Stomach (tissue), 9 donors: ENCODE measurements around the gene PTX3. TPM values are rescaled to one million over a fixed set of nuclear protein-coding genes. Genes with fewer than 3 reads are reported as not detected.

ENCODE experiments used
- DNase-seq, 2 donors: peaks; one replicate each; pipeline versions ENCODE4 v3.0.0 to v3.0.0-alpha.2; 2013 to 2019
- H3K27ac ChIP-seq, 5 donors: fragments of 200-600 bp in 4 of 5; sonication (generic) in 4 of 5; one replicate each; pipeline ENCODE4 v1.5.1; 2013 to 2019; ENCODE audit warnings: mild to moderate bottlenecking in 1 of 5, moderate library complexity in 1 of 5
- H3K27me3 ChIP-seq, 3 donors: fragments of 200-600 bp; sonication (generic); one replicate each; pipeline ENCODE4 v1.5.1; 2017 to 2019; ENCODE audit warnings: mixed run types in 1 of 3
- H3K36me3 ChIP-seq, 4 donors: fragments of 200-600 bp; sonication (generic); 1 replicate in 3 of 4; 2 replicates in 1 of 4; pipeline ENCODE4 v1.5.1; 2016 to 2019
- H3K4me1 ChIP-seq, 4 donors: fragments of 200-600 bp; sonication (generic); one replicate each; pipeline ENCODE4 v1.5.1; 2016 to 2019
- H3K4me3 ChIP-seq, 4 donors: fragments of 200-600 bp; sonication (generic) in 3 of 4; one replicate each; pipeline ENCODE4 v1.5.1; 2016 to 2019; ENCODE audit warnings: mild to moderate bottlenecking in 1 of 4
- H3K9me3 ChIP-seq, 4 donors: fragments of 200-600 bp; sonication (generic); one replicate each; pipeline ENCODE4 v1.5.1; 2016 to 2019
- EP300 ChIP-seq: sonication (generic); formaldehyde crosslinking; IDR thresholded peaks from one replicate; pipeline ENCODE4 v1.6.1; 2017; ENCODE audit warnings: antibody characterized with exemption
- POLR2A ChIP-seq, 4 donors: fragments of 450-650 bp; IDR thresholded peaks; one replicate each; pipeline ENCODE4 v1.6.1; 2016; ENCODE audit warnings: antibody characterized with exemption in 4 of 4, control low read depth in 2 of 4, mild to moderate bottlenecking in 1 of 4, moderate library complexity in 1 of 4
- POLR2AphosphoS5 ChIP-seq, 3 donors: sonication (generic); formaldehyde crosslinking; IDR thresholded peaks; one replicate each; pipeline ENCODE4 v1.6.1; 2016; ENCODE audit warnings: antibody characterized with exemption in 3 of 3
- WGBS, 5 donors: extraction: QIAGEN DNeasy Blood & Tissue Kit in 3 of 5; methylation state at CpG; one replicate each; pipeline versions ENCODE4 v1.1.5 to v1.1.7; 2013 to 2018; 5-methylcytosine and 5-hydroxymethylcytosine counted together
- intact Hi-C: fragments of 100-400 bp; cut with DNase I; formaldehyde crosslinking; loops from one replicate; pipeline ENCODE4 v1.15.1; 2023; ENCODE audit warnings: low total_unique reads
- polyA plus RNA-seq, 3 donors: library from polyadenylated mRNA; stranded (reverse); fragments of 200-250 nt; gene quantifications; one replicate each; pipeline ENCODE4 v1.2.3, GENCODE V29; 2013
- total RNA-seq, 5 donors: library from RNA; depleted of rRNA; stranded (reverse); fragments of >200 nt; gene quantifications; one replicate each; pipeline versions ENCODE4 v1.1.0 to v1.2.3, GENCODE V29; 2014 to 2016
- TF ChIP-seq, protein P1 (sequence below), 7 experiments: fragments of 450-650 bp in 4 of 7; fragments of 200-600 bp in 3 of 7; sonication (generic) in 3 of 7; IDR thresholded peaks; one replicate each; pipeline ENCODE4 v1.5.1; 2016 to 2019; ENCODE audit warnings: antibody characterized with exemption in 7 of 7, control low read depth in 2 of 7, mild to moderate bottlenecking in 1 of 7
- donor health status: healthy with polysubstance abuse.
- donor health status: Bipolar disorder and iron deficiency.
- donor health status: healthy.

The PTX3 gene
- total and polyA plus RNA-seq, 8 donors = 0.45 to 25.7 (median 4.6) TPM

DNA sequence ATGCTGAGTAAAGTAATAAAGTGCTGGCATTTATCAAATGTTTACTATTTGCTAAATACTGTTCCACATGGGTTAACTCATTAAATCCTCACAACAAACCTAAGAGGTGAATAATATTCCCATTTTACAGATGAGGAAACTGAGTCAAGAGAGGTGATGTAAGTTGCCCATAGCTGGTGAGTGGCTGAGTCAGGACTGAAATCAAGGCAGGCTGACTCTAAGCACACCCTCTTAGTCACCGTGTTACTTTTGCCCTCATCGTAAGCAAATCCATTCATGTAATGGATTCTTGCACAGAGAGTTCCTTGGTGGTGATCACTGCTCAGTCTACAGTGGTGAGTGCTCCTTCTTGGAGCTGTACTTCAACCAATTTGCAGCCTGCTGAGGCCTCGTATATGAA, 28.9 kb upstream of the PTX3 start:
- intact Hi-C loops = no loop called here
- no peak overlapping the region for H3K4me3 ChIP-seq
- H3K27me3 ChIP-seq = no peaks in the 10 kb centered on the region
- 73 to 88% (median 85%) methylated on average over 3 of the region's 3 CpGs for WGBS, 5 donors
- H3K4me1 ChIP-seq = no peaks in the 10 kb centered on the region
- H3K9me3 ChIP-seq = no peaks in the 10 kb centered on the region
- no peak overlapping the region for H3K27ac ChIP-seq
- no peak for DNase-seq
- no peaks in the 10 kb centered on the region for H3K36me3 ChIP-seq
- no peak for TF ChIP-seq POLR2A (IDR thresholded peaks at IDR 0.05)
- TF ChIP-seq POLR2AphosphoS5 (IDR thresholded peaks at IDR 0.05) = no peak
- TF ChIP-seq EP300 = no peak
- TF ChIP-seq, protein P1, sequence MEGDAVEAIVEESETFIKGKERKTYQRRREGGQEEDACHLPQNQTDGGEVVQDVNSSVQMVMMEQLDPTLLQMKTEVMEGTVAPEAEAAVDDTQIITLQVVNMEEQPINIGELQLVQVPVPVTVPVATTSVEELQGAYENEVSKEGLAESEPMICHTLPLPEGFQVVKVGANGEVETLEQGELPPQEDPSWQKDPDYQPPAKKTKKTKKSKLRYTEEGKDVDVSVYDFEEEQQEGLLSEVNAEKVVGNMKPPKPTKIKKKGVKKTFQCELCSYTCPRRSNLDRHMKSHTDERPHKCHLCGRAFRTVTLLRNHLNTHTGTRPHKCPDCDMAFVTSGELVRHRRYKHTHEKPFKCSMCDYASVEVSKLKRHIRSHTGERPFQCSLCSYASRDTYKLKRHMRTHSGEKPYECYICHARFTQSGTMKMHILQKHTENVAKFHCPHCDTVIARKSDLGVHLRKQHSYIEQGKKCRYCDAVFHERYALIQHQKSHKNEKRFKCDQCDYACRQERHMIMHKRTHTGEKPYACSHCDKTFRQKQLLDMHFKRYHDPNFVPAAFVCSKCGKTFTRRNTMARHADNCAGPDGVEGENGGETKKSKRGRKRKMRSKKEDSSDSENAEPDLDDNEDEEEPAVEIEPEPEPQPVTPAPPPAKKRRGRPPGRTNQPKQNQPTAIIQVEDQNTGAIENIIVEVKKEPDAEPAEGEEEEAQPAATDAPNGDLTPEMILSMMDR (IDR thresholded peaks at IDR 0.05) = no peak

DNA sequence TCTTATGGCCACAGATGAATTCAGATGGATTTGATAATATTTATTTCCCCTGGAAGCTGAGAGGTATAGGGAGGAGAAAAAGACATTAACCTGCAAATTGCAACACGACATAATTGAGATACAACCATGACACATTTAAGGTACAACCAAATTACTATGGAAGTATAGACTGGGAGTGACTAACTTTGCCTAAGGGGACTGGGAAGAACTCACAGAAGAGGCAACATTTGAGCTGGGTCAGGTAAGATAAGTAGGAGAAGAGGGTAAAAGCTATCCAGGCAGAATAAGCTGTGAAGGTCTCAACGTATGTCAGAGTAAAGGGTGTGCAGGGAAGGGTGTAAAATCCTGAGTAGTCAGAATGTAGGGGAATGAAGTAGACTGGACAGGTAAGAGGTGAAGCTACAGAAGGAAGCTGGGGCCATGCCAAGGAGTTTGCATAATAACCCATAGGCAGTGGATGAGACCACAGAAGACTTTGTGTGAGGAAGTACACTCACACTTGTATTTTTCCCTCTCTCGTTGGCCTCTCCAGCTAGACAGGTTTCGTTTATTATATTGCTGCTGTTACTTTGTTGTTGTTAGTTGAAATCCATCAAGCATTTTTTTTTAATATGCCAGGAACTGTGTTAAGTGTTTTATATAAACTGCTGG, 28.0 kb upstream of the PTX3 start:
- DNase-seq = no peak
- Histone ChIP-seq H3K9me3 (no peaks in the 10 kb centered on the region), H3K27ac (no peak overlapping the region), H3K4me3 (no peak overlapping the region), H3K4me1 (no peaks in the 10 kb centered on the region), H3K36me3 (no peaks in the 10 kb centered on the region), H3K27me3 (no peaks in the 10 kb centered on the region)
- TF ChIP-seq POLR2A (IDR thresholded peaks at IDR 0.05) = no peak
- no peak for TF ChIP-seq POLR2AphosphoS5 (IDR thresholded peaks at IDR 0.05)
- TF ChIP-seq EP300 = no peak
- TF ChIP-seq, protein P1 (IDR thresholded peaks at IDR 0.05) = no peak
- WGBS, 5 donors = 75 to 87% (median 81%) methylated on average over 4 of the region's 4 CpGs
- intact Hi-C loops = no loop called here

DNA sequence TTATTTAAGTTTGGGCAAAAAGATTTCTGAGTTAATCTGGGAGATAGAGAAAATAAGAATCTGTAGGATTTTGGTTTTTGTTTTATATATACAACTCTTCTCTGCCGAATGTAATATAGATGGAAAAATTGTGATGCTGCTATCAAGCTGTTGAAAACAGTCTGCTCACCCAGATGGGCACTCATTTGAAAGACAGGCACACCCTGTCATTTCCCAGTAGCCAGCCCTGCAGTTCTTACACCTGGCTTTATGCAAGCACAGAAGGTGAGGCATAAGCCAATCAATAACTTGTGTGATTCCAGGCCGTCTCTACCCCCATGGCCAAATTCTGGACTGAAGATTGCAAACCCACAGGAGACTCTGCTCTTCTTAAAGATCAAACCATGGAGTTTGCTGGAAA, 27.1 kb upstream of the PTX3 start:
- WGBS, 5 donors = 83 to 91% (median 88%) methylated on average over 2 of the region's 2 CpGs
- no peak overlapping the region for H3K27ac ChIP-seq
- intact Hi-C loops = no loop called here

DNA sequence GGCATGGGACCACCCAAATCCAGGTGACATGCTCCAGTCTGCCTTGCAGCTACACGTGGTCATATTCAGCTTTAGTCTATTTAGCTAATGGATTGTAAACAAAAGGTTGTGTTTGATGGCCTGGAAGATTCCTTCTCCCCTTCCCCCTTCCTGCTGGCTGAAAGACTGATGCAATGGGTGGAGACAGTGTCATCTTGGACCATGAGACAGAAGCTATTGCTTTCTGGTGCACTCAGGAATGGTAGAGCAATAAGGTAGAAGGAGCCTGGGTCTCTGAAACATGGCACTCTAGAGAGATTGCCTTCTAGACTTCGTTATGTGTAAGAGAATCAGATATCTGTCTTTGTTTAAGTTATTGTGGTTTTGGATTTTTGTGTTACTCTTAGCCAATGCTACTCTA, 25.7 kb upstream of the PTX3 start:
- DNase-seq = no peak
- no peak for TF ChIP-seq POLR2AphosphoS5 (IDR thresholded peaks at IDR 0.05)
- no peak for TF ChIP-seq POLR2A (IDR thresholded peaks at IDR 0.05)
- no peak for TF ChIP-seq EP300
- TF ChIP-seq, protein P1 (IDR thresholded peaks at IDR 0.05) = no peak
- Histone ChIP-seq H3K4me1 (no peaks in the 10 kb centered on the region), H3K36me3 (no peaks in the 10 kb centered on the region), H3K9me3 (no peaks in the 10 kb centered on the region), H3K27me3 (no peaks in the 10 kb centered on the region), H3K27ac (no peak overlapping the region), H3K4me3 (no peak overlapping the region)
- intact Hi-C loops = no loop called here
- 40 to 47% (median 44%) methylated on average over 2 of the region's 2 CpGs for WGBS, 5 donors

More for the DNA sequence above, 27.1 kb upstream of the PTX3 start:
- Histone ChIP-seq H3K4me3 (no peak overlapping the region), H3K27me3 (no peaks in the 10 kb centered on the region), H3K36me3 (no peaks in the 10 kb centered on the region), H3K9me3 (no peaks in the 10 kb centered on the region), H3K4me1 (no peaks in the 10 kb centered on the region)
- no peak for TF ChIP-seq POLR2AphosphoS5 (IDR thresholded peaks at IDR 0.05)
- TF ChIP-seq EP300 = no peak
- TF ChIP-seq, protein P1 (IDR thresholded peaks at IDR 0.05) = no peak
- TF ChIP-seq POLR2A (IDR thresholded peaks at IDR 0.05) = no peak
- DNase-seq = no peak
